ENCODE measurements around the gene KRTAP5-6. TPM values are rescaled to one million over a fixed set of nuclear protein-coding genes. Genes with fewer than 3 reads are reported as not detected.

Gene KRTAP5-6
- total RNA-seq, 3 donors from 2014 or later: not detected

DNA sequence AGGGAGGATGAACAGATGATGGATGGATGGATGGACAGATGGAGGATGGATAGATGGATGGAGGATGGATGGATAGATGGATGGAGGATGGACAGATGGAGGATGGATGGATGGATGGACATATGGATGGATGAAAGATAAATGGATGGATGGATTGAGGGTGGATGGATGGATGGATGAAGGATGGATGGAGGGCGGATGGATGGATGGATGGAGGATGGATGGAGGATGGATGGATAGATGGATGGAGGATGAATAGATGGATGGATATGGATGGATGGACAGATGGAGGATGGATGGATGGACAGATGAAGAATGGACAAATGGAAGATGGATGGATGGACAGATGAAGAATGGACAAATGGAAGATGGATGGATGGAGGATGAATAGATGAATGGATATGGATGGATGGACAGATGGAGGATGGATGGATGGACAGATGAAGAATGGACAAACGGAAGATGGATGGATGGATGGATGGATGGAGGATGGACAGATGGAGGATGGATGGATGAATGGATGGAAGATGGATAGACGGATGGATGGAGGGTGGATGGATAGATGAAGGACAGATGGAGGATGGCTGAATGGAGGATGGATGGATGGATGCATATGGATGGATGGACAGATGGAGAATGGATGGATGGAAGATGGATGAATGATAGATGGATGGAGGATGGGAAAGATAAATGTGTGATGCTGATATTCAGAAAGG, 46.0 kb downstream of the KRTAP5-6 start:
- intact Hi-C loops (cut with DNase I, micrococcal nuclease): no loop called here
- TF ChIP-seq, protein P1, sequence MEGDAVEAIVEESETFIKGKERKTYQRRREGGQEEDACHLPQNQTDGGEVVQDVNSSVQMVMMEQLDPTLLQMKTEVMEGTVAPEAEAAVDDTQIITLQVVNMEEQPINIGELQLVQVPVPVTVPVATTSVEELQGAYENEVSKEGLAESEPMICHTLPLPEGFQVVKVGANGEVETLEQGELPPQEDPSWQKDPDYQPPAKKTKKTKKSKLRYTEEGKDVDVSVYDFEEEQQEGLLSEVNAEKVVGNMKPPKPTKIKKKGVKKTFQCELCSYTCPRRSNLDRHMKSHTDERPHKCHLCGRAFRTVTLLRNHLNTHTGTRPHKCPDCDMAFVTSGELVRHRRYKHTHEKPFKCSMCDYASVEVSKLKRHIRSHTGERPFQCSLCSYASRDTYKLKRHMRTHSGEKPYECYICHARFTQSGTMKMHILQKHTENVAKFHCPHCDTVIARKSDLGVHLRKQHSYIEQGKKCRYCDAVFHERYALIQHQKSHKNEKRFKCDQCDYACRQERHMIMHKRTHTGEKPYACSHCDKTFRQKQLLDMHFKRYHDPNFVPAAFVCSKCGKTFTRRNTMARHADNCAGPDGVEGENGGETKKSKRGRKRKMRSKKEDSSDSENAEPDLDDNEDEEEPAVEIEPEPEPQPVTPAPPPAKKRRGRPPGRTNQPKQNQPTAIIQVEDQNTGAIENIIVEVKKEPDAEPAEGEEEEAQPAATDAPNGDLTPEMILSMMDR (IDR thresholded peaks at IDR 0.05): no peak
- Histone ChIP-seq H3K4me3 (no peak overlapping the region), H3K4me1 (ENCODE audit: low read depth) (no peaks in the 10 kb centered on the region), H3K9me3 (no peaks in the 10 kb centered on the region), H3K36me3 (ENCODE audit: low read depth) (no peaks in the 10 kb centered on the region)
- DNase-seq (no peak), ATAC-seq (no peak)

- intact Hi-C loops (cut with DNase I, micrococcal nuclease): no loop called here
- no peak for ATAC-seq
- Histone ChIP-seq H3K36me3 (ENCODE audit: low read depth) (no peaks in the 10 kb centered on the region), H3K9me3 (no peaks in the 10 kb centered on the region), H3K4me1 (ENCODE audit: low read depth) (no peaks in the 10 kb centered on the region), H3K4me3 (no peak overlapping the region)
- DNase-seq: no peak
- TF ChIP-seq, protein P1 (IDR thresholded peaks at IDR 0.05): no peak
These were observed 46.7 kb downstream of the KRTAP5-6 start for GRCh38 chr11:1743585-1744136.

DNA sequence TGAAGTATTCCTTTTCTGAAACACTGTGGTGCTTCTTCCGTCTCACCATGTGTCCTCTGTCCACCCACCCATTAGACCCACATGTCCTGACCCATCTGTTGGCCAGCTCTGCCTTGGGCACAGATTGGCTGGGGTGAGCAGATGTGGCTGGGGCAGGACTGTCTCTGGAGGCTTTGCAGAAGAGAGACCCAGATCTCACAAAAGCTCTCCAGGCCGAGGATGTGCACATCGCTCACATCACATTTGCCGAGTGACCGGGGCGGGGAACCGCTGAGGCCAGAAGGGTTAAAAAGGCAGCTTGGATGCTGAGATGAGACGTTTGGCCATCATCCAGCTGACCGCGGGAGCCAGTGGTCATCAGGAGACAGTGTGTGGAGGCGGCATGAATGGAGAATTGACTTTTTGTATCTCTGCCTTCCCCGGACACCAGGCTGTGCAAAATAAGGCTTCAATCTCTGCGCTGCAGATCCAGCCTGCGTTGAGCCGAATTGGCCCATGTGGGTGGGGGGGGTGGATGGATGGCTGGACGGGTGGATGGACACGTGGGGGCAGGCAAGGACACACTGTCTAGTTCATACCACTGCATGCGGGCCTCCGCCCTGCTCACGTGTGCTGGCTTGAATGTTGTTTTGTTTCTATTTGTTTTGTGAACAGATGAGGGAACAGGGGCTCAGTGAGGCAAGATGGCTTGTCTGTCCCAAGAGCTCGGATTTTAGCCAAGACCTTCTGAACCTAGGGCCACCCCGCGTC, 47.3 kb downstream of the KRTAP5-6 start:
- DNase-seq: no peak

DNA sequence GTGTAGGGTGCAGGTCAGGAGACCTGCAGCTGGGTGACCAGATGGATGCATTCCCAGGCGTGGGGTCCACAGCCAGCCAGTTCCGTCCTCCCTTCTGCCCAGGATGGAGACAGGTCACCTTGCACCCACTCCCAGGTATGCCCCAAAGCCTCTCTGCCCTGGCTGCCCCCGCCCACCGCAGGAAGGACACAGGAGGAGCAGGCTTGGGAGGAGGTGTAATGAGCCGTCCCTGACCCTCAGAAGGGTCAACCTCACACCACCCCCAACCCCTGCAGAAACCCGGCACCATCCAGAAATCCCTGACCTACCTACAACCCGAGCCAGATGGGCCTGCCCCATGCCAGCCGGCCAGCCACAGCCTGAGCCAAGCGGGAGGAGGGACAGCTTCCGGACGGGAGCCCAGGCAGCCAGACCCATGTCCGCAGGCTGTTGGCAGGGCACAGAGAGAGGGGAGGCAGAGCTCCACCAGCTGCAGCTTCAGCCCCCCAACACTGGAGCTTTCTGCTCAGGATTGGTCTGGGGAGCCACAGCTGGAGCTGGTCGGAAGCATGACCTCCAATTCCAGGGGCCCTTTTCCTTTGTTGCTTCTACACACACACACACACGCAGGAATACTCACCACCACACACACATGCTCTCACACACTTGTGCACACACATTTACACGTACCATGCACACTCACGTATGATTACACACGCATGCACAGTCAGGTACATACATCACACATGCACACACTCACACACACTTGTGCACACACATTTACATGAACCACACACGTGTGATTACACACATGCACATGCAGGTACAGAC, 48.1 kb downstream of the KRTAP5-6 start:
- no peak for ATAC-seq
- Histone ChIP-seq H3K36me3 (ENCODE audit: low read depth) (no peaks in the 10 kb centered on the region), H3K9me3 (no peaks in the 10 kb centered on the region), H3K4me1 (ENCODE audit: low read depth) (no peaks in the 10 kb centered on the region), H3K4me3 (no peak overlapping the region)
- TF ChIP-seq, protein P1 (IDR thresholded peaks at IDR 0.05): no peak
- DNase-seq: peak in 1 of 3 donors; percentile 51
- intact Hi-C loops (cut with DNase I, micrococcal nuclease): no loop called here

More for the DNA sequence above, 47.3 kb downstream of the KRTAP5-6 start:
- ATAC-seq: no peak
- Histone ChIP-seq H3K4me3 (no peak overlapping the region), H3K4me1 (ENCODE audit: low read depth) (no peaks in the 10 kb centered on the region), H3K9me3 (no peaks in the 10 kb centered on the region), H3K36me3 (ENCODE audit: low read depth) (no peaks in the 10 kb centered on the region)
- TF ChIP-seq, protein P1 (IDR thresholded peaks at IDR 0.05): no peak
- intact Hi-C loops (cut with DNase I, micrococcal nuclease): no loop called here

DNA sequence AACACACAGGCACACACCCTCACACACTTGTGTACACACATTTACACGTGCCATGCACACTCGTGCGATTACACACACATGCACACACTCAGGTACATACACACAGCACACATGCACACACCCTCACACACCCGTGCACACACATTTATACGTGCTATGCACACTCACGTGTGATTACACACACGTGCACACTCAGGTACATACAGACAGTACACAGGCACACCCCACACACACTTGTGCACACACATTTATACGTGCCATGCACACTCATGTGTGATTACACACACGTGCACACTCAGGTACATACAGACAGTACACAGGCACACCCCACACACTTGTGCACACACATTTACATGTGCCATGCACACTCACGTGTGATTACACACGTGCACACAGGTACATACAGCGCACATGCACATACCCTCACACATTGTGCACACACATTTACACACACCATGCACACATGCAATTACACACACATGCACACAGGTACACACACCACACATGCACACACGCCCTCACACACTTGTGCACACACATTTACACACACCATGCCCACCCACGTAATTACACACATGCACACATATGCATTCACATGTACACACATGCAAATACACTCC, 48.8 kb downstream of the KRTAP5-6 start:
- no peak overlapping the region for H3K4me3 ChIP-seq
- DNase-seq (no peak), ATAC-seq (no peak)
- no peaks in the 10 kb centered on the region for H3K4me1 ChIP-seq (ENCODE audit: low read depth)
- intact Hi-C loops (cut with DNase I, micrococcal nuclease): no loop called here
- no peaks in the 10 kb centered on the region for H3K9me3 ChIP-seq
- H3K36me3 ChIP-seq (ENCODE audit: low read depth): no peaks in the 10 kb centered on the region
- TF ChIP-seq, protein P1 (IDR thresholded peaks at IDR 0.05): no peak

All from mucosa of descending colon (tissue), 3 donors.